ENCODE results near the gene H6PD.
A peak's percentile ranks its signal among the peaks of the same experiment; 100 is the strongest.

H6PD gene

DNA sequence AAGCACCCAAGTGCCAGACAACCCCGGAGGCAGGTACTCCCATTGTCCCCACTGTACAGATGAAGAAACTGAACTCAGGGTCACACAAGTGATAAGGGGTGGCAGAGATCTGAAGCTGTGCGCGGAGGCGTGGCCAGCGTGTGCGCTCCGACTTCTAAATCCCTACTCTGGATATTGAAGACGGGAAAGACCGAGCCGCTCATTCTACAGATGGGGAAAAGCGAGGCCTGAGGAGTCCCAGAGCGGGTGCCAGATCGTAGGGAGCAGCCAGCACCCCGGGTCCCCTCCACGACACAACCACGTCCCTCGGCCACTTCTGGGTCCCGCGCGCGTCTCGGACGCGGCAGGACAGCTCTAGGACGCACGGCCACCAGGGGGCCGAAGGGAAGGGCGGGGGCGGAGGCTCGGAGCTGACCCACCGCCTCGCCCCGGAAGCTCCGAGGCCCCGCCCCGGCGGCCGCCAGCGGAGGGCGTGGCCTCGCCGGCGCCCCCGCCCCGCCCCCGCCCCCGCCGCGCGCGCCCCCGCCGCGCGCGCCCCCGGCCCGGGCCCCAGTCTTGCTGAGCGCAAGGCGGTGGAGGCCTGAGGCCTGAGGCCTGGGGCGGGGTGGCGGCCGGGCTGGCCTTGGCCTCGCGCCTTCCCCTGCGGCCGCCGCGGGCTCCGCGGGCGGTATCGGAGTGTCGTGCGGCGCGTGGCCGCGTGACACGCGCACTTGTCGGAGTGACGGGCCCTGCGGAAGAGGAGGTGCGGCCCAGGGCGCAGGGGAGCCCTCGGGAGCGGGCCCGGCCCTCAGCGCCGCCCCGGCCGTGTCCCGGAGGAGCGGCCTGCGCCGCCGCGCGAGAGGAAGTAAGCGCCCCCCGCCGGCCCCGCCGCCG is at the start of gene H6PD:
H6PD (plus strand) TSS at position 552 of the 873 bp plus-strand sequence. CDS start 10,161 bp downstream, outside the sequence.
- DNase-seq: peak; percentile 63

DNA sequence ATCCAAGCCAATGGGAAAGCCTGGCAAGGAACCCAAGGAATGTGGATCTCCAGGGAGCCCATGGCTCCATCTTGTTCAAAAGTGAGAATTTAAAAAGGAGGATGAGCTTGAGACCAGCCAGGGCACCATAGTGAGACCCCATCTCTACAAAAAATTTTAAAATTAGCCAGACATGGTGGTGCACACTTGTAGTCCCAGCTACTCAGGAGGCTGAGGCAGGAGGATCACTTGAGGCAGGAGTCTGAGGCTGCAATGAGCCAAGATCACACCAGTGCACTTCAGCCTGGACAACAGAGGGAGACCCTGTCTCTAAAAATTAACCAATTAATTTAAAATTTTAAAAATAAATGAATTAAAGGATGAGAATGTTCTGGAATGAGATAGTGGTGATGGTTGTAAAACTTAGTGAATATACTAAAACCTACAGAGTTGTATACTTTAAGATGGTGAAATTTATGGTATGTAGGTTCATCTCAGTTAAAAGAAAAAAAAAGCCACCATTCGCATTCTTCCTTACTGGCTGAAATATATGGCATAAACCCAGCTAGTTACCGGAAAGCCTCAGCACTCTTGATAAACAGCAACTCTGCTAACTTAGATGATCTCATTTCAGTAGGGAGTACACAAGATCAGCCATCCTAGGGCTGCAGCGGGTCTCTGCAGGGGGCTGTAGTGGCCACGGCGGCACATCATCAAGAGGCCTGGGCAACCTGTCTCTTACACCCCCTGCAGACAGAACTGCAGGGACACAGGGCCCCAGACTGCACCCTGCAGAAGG is 48.3 kb upstream of the H6PD start:
- DNase-seq: no peak

DNA sequence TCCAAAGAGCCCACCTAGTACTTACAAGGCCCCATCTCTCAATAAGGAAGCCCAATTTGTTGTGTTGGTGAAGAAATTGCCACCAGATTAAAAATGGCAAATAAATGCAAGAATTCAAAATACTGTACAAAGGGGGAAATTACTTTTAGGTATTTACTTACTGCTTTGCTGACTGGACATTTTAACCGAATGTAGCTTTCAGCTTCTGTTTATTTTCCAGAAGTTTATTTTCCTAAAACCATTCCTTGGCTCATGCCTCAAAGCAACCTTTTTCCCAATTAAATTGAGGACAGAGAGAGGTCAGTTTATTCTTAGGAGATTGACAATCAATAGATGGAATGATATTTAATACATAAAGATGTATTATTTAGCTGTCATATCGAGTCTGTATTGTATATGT is 47.6 kb upstream of the H6PD start:
- DNase-seq: no peak

DNA sequence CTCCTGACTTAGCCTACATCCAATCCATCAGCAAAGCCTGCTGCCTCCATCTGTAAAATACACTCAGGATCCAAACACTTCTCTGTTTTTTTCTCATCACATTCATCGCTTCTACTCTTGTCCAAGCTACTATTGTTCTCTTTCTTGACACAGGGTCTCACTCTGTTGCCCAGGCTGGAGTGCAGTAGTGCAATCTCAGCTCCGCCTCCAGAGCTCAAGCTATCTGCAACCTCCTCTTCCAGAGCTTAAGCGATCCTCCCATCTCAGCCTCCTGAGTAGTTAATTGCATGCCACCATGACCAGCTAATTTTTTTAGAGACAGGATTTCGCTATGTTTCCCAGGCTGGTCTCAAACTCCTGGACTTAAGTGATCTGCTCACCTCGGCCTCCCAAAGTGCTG is 44.3 kb upstream of the H6PD start:
- no peak for DNase-seq

GRCh38 chr1:9191231-9191630 is 43.3 kb upstream of the H6PD start:
- DNase-seq: no peak

GRCh38 chr1:9192578-9193232 is 41.9 kb upstream of the H6PD start:
- no peak for DNase-seq

DNA sequence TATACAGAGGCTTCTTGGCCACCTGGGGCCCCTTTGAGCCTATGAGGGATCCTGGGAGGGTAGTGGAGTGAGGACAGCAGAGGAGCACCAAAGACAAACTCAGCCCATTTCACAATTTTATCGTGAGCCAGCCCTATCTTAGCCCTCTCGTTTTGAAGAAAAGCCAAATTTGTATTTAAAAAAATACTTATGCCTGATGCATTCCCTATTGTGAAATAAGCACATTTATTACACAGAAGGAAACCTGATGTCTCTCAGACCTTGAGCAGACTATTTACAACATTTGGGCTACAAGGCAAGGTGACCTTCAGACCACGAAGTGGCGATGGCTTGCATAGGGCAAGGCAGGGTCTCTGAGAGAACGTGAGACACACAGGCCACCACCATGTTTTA is 41.3 kb upstream of the H6PD start:
- DNase-seq: no peak

DNA sequence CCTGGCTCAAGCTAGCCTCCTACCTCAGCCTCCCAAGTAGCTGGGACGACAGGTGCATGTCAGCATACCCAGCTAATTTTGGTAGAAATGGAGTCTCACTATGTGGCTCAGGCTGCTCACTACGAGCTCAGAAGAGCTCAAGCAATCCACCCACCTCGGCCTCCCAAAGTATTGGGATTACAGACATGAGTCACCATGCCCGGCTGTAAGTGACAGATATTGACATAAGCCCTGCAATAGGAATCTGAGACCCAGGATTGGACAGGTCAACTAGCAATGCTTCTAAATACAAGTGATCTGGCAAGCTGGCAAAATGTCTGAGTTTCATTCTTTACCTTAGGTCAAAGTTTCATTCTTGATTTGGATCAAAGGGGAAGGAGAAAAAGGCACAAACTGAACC is 40.5 kb upstream of the H6PD start:
- DNase-seq: no peak

DNA sequence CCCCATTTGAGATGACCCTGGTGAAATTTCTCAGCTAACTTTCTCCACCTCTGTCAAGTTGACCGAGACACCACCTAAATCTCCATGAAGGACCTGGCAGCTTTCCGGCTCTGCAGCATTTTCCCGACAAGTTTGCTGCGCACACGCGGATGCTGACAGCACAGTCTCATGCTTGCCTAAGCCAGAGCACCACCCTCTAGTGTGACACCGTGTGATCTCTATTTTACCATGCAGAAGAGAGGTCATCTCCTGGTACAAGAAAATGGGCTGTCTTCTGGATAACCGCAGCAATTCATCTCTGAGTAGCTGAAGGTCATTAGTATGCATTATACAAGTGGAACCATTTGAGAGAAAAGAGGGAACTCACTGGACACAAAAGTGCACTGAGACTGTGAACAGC is 38.9 kb upstream of the H6PD start:
- DNase-seq: no peak

DNA sequence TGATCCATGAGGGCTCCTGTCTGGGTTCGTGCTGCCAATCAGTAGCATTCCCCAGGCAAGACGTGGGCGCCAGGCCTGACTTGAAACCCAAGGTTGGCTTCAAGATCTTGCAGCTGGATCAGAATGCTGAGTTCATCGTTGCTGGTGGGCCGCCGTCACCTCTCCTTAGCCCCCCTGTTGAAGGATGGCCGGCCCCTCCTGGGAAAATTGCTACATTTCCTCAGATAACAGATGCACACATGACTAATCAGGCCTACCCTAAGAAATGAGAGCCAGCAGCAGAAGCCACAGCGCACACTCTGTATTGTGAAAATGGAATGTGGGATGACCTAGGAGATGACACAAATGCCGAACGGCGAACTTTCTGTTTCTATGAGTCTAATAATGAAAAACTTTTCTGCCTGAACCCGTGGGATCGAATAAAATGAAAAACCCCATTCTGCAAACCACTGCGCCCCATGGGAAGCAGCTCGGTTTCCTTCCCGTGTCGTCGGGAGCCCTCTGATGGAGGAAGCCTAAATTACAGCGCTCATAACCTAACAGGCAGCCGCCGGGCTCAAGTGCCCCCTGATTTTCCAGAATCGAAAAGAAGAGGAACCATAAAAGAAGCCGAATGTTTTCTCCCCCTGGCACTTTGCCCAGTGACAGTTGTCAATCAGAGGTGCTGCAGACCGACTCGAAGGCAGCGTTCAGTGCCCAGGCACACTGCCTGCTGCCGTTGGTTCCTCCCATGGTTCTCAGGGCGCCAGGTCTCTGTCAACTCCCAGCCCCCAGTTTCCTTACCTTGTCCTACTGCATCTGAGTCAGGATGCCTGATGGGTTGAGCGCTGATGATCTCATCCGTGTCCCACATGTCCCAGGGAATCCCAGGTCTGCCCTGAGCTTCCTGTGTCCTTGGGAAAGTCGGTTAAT is 38.2 kb upstream of the H6PD start:
- DNase-seq: peak; percentile 67

DNA sequence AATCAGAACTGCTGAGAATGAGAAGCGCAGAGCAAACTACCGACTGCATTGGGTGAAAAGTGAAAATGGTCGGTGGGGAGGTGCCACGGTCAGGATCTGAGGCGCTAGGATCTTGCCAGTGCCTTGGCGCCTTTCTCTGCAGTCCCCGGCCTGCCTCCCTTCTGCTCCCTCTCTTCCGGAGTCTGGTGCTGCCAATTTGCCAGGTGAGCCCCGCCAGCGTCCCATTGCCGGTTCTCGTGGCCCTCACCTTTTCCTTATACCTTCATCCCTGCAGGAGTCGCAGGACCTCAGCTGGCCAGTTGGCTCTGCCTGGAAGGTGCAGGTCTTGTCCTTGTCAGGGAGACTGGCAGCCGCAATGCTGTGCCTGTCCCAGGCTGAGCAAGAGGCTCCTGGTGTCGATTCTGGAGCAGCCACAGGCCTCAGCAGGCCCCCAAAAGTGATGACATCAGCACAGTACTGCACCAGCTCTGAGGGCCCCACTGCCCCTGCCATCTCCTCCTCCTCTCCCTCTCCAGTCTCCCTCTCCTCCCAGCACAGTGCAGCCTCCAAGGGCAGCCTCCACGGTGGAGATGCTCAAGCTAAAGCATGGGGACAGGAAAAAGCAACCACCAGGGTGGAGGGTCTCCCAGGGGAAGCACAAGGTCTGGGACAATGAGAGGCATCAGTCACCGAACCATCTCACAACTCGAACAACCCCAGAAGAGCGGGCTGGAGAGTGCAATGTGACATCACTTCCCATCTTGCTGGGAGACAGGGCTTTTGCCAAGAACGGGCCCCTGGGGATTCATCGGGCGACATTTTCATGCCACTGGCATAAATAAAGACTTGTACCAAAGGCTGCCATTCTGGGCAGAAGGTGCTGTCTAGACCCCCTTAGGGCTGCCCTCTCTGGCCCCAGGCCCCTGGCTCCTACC is 37.1 kb upstream of the H6PD start:
- DNase-seq: no peak

DNA sequence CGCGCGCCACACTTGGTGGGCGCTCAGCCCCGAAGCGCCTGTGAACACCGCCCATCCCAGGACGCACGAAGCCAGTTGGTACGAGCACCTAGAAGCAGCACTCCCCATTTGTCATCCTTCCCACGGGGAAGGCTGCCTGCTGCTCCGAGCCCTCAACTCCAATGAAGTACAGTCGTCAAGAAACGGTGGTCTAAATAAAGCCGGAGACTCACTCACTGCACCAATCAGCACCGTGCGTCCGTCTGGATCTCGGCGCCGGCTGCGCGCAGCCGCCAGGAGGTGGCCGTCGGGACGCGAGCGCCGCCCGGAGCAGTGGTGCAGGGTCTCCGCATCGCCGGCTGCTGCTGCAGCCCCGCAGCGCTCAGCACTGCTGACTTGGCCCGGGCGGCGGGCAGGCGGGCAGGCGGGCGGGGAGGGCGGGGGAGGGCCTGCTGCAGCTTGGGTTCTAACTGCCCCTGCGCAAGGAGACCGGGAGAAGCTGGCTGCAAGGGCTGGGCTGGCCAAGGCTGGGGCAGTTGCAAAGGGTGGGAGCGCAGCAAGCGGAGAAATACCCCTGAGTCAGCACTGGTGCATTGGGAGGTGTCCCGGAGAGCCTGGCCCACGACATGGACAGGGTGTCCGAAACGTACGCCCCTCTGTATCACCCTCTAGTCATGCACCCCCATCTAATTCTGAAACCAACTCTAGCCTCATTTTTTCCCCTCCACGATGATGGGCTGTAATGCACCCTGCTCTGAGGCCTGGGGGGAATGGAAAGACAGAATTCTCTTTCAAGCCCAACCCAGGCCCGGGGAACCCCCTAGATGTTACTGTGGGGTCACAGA is 35.8 kb upstream of the H6PD start:
- no peak for DNase-seq

DNA sequence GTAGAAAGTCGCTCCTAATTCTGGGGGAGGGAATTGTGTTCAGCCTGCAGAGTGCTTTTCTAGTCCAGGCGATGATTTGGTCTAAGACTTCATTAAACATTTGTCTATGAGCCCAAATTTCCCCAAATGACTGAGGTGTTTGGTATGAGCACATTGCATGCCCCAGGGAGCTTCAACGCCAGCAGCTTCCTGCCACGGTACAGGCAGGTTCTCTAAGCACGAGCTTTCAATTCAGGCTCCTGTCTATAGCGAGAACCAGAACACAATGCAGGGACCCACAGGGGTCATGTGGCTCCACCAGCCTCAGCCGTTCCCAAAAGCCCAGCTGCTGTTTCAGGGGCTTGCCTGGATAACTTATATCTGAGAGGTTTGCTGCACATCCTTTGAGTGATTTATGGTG is 34.1 kb upstream of the H6PD start:
- no peak for DNase-seq

DNA sequence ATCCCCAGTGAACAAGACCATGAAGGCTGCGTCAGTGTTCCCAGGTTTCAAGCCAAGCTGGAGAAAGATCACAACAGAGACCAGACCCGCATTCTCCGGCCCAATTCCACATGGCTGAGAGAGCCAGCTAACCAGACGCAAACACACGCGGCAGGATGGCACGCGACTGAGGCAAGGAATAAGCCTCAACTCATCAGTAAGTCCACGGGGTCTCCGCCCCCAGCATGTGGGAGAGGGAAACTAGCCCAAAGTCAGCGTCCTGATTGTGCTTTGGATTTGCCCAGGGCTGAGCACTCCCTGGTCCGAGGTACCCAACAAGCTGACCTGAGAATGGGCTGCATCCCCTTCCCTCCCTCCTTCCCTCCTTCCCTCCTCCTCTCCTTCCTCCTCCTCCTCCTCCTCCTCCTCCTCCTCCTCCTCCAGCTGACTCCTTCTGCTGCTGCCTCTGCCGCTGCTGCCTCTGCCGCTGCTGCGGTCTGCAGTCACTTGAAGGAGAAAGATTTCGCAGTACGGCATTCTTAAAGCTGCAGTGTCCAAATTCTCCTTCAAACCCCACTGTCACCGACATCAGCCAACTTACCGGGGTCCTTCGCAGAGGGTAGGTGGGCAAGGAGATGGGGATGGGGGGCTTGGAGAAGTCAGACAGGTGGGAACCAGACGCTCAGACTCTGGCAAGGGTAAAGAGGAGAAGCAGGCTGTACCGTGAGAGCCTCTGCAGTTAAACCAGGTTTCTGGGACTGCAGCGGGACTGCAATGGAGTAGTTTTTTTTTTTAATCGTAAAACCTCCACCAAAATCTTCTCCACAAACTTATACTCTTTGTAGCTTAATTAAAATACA is 33.0 kb upstream of the H6PD start:
- no peak for DNase-seq

GRCh38 chr1:9202240-9202870 is 32.2 kb upstream of the H6PD start:
- DNase-seq: no peak

- no peak for DNase-seq
Observed at GRCh38 chr1:9203511-9203982, 31.0 kb upstream of the H6PD start.

- no peak for DNase-seq
Observed at GRCh38 chr1:9204156-9204720, 30.3 kb upstream of the H6PD start.

- no peak for DNase-seq
Observed at GRCh38 chr1:9207086-9207485, 27.5 kb upstream of the H6PD start.

DNA sequence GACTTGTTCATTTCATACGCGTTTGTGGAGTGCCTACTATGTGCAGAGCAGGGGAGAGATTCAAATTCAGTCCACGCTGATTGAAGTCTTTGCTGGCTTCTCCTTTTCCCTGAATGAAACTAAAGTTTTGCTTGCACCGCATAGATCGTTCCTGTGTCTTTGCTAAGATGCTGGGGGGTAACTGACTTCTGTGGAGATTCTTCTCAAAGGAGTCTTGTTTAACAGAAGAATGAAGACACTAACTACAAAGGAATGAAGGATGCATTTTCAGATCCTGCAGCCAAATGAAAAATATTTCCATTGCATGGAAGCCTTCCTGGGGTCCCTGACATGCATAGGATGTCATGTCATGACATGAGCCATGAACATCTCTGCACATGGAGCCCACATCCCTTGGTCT is 26.9 kb upstream of the H6PD start:
- DNase-seq: no peak

Measured in NCI-H345 (cell line).